GM12891 (cell line): Measurements from ENCODE around the gene C12orf54.

Experiments
- DNase-seq: peaks from one replicate; pipeline ENCODE4 v3.0.0; 2011; ENCODE audit warnings: low spot score; ENCODE audit not compliant: insufficient read length
- FAIRE-seq: peaks from 2 replicates; lab custom pipeline; 2011; peaks lifted over from hg19 to GRCh38; lab: Jason Lieb, UNC
- PAX5 ChIP-seq: IDR thresholded peaks from 2 replicates; pipeline ENCODE4 v1.6.1; 2011; ENCODE audit warnings: low read length, moderate library complexity, mild to moderate bottlenecking; ENCODE audit not compliant: insufficient read depth, severe bottlenecking
- POLR2A ChIP-seq: IDR thresholded peaks from 2 replicates; pipeline ENCODE4 v1.6.1; 2011; ENCODE audit warnings: low read depth, low read length, control low read depth
- POLR2AphosphoS5 ChIP-seq: IDR thresholded peaks from 2 replicates; pipeline ENCODE4 v1.6.1; 2011; ENCODE audit warnings: low read depth, low read length, control low read depth
- POU2F2 ChIP-seq: IDR thresholded peaks from 2 replicates; pipeline ENCODE4 v1.6.1; 2011; ENCODE audit warnings: low read depth, mild to moderate bottlenecking, control low read depth, low read length, moderate library complexity
- SPI1 ChIP-seq: IDR thresholded peaks from 2 replicates; pipeline ENCODE4 v1.6.1; 2011; ENCODE audit warnings: low read depth, low read length, control low read depth
- TAF1 ChIP-seq: IDR thresholded peaks from 2 replicates; pipeline ENCODE4 v1.6.1; 2011; ENCODE audit warnings: low read depth, low read length, control low read depth

The C12orf54 gene

GRCh38 chr12:48545833-48546469 lies 63.7 kb downstream of the C12orf54 start:
- FAIRE-seq = no peak
- no peak for TF ChIP-seq POU2F2
- no peak for TF ChIP-seq POLR2AphosphoS5
- no peak for TF ChIP-seq PAX5
- no peak for TF ChIP-seq TAF1
- no peak for TF ChIP-seq POLR2A
- TF ChIP-seq SPI1 = no peak

More at GRCh38 chr12:48545833-48546469, 63.7 kb downstream of the C12orf54 start:
- no peak for DNase-seq
